GM21619 (cell line): Measurements from ENCODE around the gene STMP1.

Experiments used
- ATAC-seq: cut with Tn5 transposase; IDR thresholded peaks from one replicate; pipeline ENCODE4 v1.9.1; 2021; ENCODE audit not compliant: unreplicated experiment

STMP1 gene

GRCh38 chr7:135718794-135719437 lies 56.6 kb downstream of the STMP1 start:
- ATAC-seq, result no peak

GRCh38 chr7:135719688-135720087 lies 57.4 kb downstream of the STMP1 start:
- ATAC-seq, result no peak

- ATAC-seq, result no peak
Measured at GRCh38 chr7:135721198-135721820, 59.0 kb downstream of the STMP1 start.

GRCh38 chr7:135723411-135723810 lies 61.1 kb downstream of the STMP1 start:
- ATAC-seq, result no peak
